Osteoblast (primary cell): ENCODE measurements around the gene TMA7. TPM values are rescaled to one million over a fixed set of nuclear protein-coding genes. Genes with fewer than 3 reads are reported as not detected.

Experiments
- DNase-seq: peaks from one replicate; pipeline ENCODE4 v3.0.0; 2011; ENCODE audit warnings: low spot score, mixed read lengths; ENCODE audit not compliant: insufficient read length; ENCODE audit errors: missing footprints
- H2AFZ ChIP-seq: 2 replicates; pipeline ENCODE4 v1.6.0; 2011; ENCODE audit warnings: mild to moderate bottlenecking, low read length
- H3K27ac ChIP-seq: 2 replicates; pipeline ENCODE4 v1.5.1; 2011; ENCODE audit warnings: mild to moderate bottlenecking, low read depth, low read length, moderate library complexity
- H3K27me3 ChIP-seq: 2 replicates; pipeline ENCODE4 v1.6.0; 2012; ENCODE audit warnings: mild to moderate bottlenecking, control low read depth, inconsistent platforms, low read length, moderate library complexity; ENCODE audit not compliant: insufficient read depth
- H3K36me3 ChIP-seq: 2 replicates; pipeline ENCODE4 v1.5.1; 2011; ENCODE audit warnings: mild to moderate bottlenecking, low read length, control low read depth, moderate library complexity; ENCODE audit not compliant: insufficient read depth
- H3K4me1 ChIP-seq: 2 replicates; pipeline ENCODE4 v1.5.1; 2011; ENCODE audit warnings: mild to moderate bottlenecking, low read length, control low read depth, moderate library complexity; ENCODE audit not compliant: insufficient read depth
- H3K4me2 ChIP-seq: 2 replicates; pipeline ENCODE4 v1.6.0; 2011; ENCODE audit warnings: mild to moderate bottlenecking, low read length; ENCODE audit not compliant: insufficient read depth
- H3K4me3 ChIP-seq: fragments of 200-600 bp; sonication (generic); 3 replicates; pipeline ENCODE4 v1.5.1; 2012; ENCODE audit warnings: mild to moderate bottlenecking, low read length, inconsistent platforms; ENCODE audit not compliant: insufficient read depth
- H3K79me2 ChIP-seq: 2 replicates; pipeline ENCODE4 v1.6.0; 2012; ENCODE audit warnings: mild to moderate bottlenecking, low read length, control low read depth, inconsistent platforms; ENCODE audit not compliant: insufficient read depth
- H3K9me3 ChIP-seq: 2 replicates; pipeline ENCODE4 v1.5.1; 2011; ENCODE audit warnings: low read depth, low read length, control low read depth
- H4K20me1 ChIP-seq: 2 replicates; pipeline ENCODE4 v1.6.0; 2012; ENCODE audit warnings: mild to moderate bottlenecking, low read length, control low read depth; ENCODE audit not compliant: insufficient read depth
- CTCF ChIP-seq: IDR thresholded peaks from 2 replicates; pipeline ENCODE4 v1.5.1; 2011; ENCODE audit warnings: mild to moderate bottlenecking, low read depth, low read length, moderate library complexity; ENCODE audit errors: extremely low read depth
- total RNA-seq: library from RNA; depleted of rRNA; stranded (reverse); fragments of >200 nt; gene quantifications from 2 replicates; pipeline ENCODE4 v1.2.3, GENCODE V29; 2012

The TMA7 gene
- total RNA-seq: 128 and 135 TPM in 2 replicates

GRCh38 chr3:48439820-48440589 lies at the start of gene TMA7, which contains the start of gene CCDC51:
TSS of gene TMA7 (plus strand) at chr3:48440257. CDS start at chr3:48440297, 40 bp downstream.
TSS of gene CCDC51 (minus strand) at chr3:48440119. CDS start at chr3:48435128, 4,991 bp downstream.
- peaks cover 48% of the 10 kb centered on the region for H3K79me2 ChIP-seq
- H3K4me1 ChIP-seq: peaks cover 12% of the 10 kb centered on the region
- H3K36me3 ChIP-seq: peaks cover 26% of the 10 kb centered on the region
- peak; percentile 99 for DNase-seq
- H3K4me3 ChIP-seq: peak within 1 kb of the TSS; percentile 85
- H4K20me1 ChIP-seq: peaks cover 9% of the 10 kb centered on the region
- H3K9me3 ChIP-seq: no peaks in the 10 kb centered on the region
- H3K27ac ChIP-seq: peak within 1 kb of the TSS; percentile 64
- peak within 1 kb of the TSS; percentile 91 for H2AFZ ChIP-seq
- peak within 1 kb of the TSS; percentile 86 for H3K4me2 ChIP-seq
- TF ChIP-seq CTCF: no peak
- H3K27me3 ChIP-seq: no peaks in the 10 kb centered on the region

- Histone ChIP-seq H3K27me3 (peaks cover 26% of the 10 kb centered on the region), H3K4me1 (no peaks in the 10 kb centered on the region), H4K20me1 (no peaks in the 10 kb centered on the region), H3K4me3 (no peak overlapping the region), H3K9me3 (no peaks in the 10 kb centered on the region), H2AFZ (no peak overlapping the region), H3K4me2 (no peak overlapping the region), H3K79me2 (no peaks in the 10 kb centered on the region), H3K27ac (no peak overlapping the region), H3K36me3 (no peaks in the 10 kb centered on the region)
- no peak for DNase-seq
- no peak for TF ChIP-seq CTCF
These were observed 45.7 kb upstream of the TMA7 start for GRCh38 chr3:48394391-48394790.

- no peak overlapping the region for H3K27ac ChIP-seq
- TF ChIP-seq CTCF: no peak
- H3K9me3 ChIP-seq: no peaks in the 10 kb centered on the region
- no peaks in the 10 kb centered on the region for H4K20me1 ChIP-seq
- no peaks in the 10 kb centered on the region for H3K79me2 ChIP-seq
- no peak overlapping the region for H3K4me2 ChIP-seq
- no peaks in the 10 kb centered on the region for H3K4me1 ChIP-seq
- no peak overlapping the region for H2AFZ ChIP-seq
- H3K27me3 ChIP-seq: peaks cover 32% of the 10 kb centered on the region
- no peak overlapping the region for H3K4me3 ChIP-seq
- DNase-seq: peak; percentile 13
- H3K36me3 ChIP-seq: no peaks in the 10 kb centered on the region
These were observed 44.3 kb upstream of the TMA7 start for GRCh38 chr3:48395714-48396113.
